Gastrocnemius medialis (tissue), 4 donors: ENCODE results near the gene JOSD2.

ENCODE experiments used
- POLR2A ChIP-seq, 2 donors: fragments of 450-650 bp; IDR thresholded peaks; one replicate each; pipeline ENCODE4 v1.6.1; 2017; ENCODE audit warnings: antibody characterized with exemption in 2 of 2, mild to moderate bottlenecking in 2 of 2, moderate library complexity in 2 of 2
- TF ChIP-seq, protein P1 (sequence below), 5 experiments: fragments of 450-650 bp in 3 of 5; fragments of 200-600 bp in 2 of 5; sonication (generic) in 2 of 5; IDR thresholded peaks in 4 of 5; conservative IDR thresholded peaks in 1 of 5; 1 replicate in 4 of 5; 2 replicates in 1 of 5; pipeline ENCODE4 v1.5.1; 2016 to 2019; ENCODE audit warnings: antibody characterized with exemption in 5 of 5, mild to moderate bottlenecking in 3 of 5, moderate library complexity in 3 of 5

DNA sequence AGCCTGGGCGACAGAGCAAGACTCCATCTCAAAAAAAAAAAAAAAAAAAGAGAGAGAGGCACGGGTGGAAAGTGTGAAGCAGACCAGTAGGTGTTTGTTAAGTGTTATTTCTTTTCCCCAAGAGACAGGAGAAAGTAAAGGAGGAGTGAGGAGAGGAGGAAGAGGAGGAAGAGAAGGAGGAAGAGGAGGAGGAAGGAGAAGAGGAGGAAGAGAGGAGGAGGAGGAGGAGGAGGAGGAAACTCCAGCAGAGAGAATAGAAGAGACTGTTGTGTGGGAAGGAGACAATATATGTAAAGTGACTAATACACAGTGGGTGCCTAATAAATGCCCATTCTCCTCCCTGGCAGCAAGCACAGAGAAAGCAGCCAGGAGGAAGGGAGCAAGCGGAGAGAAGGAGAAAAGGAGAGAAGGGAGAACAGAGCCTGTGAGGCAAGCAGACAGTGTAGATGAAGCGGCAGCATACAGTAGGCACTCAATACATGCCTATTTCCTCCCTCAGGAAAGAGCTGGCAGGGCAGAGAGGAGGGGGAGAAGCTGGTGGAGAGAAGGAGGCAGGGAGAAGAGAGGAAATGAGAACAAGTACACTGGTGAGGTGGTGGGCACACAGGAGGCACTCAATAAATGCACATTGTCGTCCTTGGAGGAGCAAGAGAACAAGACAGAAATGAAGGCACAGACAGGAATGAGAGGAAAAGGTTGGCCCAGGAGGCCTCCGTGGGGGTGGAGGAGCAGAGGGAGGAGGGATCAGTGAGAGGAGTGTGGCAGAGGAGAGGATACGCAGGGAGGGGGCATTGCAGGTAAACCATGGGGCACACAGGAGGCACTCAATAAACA lies 16.6 kb downstream of the JOSD2 start:
- TF ChIP-seq, protein P1, sequence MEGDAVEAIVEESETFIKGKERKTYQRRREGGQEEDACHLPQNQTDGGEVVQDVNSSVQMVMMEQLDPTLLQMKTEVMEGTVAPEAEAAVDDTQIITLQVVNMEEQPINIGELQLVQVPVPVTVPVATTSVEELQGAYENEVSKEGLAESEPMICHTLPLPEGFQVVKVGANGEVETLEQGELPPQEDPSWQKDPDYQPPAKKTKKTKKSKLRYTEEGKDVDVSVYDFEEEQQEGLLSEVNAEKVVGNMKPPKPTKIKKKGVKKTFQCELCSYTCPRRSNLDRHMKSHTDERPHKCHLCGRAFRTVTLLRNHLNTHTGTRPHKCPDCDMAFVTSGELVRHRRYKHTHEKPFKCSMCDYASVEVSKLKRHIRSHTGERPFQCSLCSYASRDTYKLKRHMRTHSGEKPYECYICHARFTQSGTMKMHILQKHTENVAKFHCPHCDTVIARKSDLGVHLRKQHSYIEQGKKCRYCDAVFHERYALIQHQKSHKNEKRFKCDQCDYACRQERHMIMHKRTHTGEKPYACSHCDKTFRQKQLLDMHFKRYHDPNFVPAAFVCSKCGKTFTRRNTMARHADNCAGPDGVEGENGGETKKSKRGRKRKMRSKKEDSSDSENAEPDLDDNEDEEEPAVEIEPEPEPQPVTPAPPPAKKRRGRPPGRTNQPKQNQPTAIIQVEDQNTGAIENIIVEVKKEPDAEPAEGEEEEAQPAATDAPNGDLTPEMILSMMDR (IDR thresholded peaks at IDR 0.05 in 4 of 5, conservative IDR thresholded peaks at IDR 0.05 in 1 of 5), result no peak
- TF ChIP-seq POLR2A (IDR thresholded peaks at IDR 0.05), result no peak
